CD4-positive, CD25-positive, alpha-beta regulatory T cell (primary cell): ENCODE data around the gene TRIM7. TPM values are rescaled to one million over a fixed set of nuclear protein-coding genes. Genes with fewer than 3 reads are reported as not detected.
"Not testable (repeated sequence)": the region's sequence is repeated elsewhere in the genome, so short reads cannot be mapped to it uniquely, and the experiment has no call there.

Source experiments
- ATAC-seq, 2 donors: fragments of 150-1000 bp; cut with Tn5 transposase; one replicate each; pipeline ENCODE4 v1.10.0; 2021; ENCODE audit warnings: low read depth in 2 of 2, moderate number of reproducible peaks in 2 of 2, moderate library complexity in 1 of 2
- DNase-seq, 3 donors: peaks; one replicate each; pipeline versions ENCODE4 v3.0.0 to v3.0.0-alpha.2; 2012 to 2022; ENCODE audit warnings: mixed read lengths in 1 of 3
- H3K27ac ChIP-seq: one replicate; pipeline ENCODE4 v1.7.0; 2013; ENCODE audit warnings: mild to moderate bottlenecking, low read length; ENCODE audit not compliant: insufficient read depth, poor library complexity, severe bottlenecking
- H3K27me3 ChIP-seq: one replicate; pipeline ENCODE4 v1.7.0; 2013; ENCODE audit warnings: low read length; ENCODE audit not compliant: control insufficient read depth, insufficient read depth
- H3K36me3 ChIP-seq: one replicate; pipeline ENCODE4 v1.7.0; 2013; ENCODE audit warnings: mild to moderate bottlenecking, low read length, moderate library complexity; ENCODE audit not compliant: control insufficient read depth, insufficient read depth
- H3K4me1 ChIP-seq: 2 replicates; pipeline ENCODE4 v1.7.0; 2013; ENCODE audit warnings: mild to moderate bottlenecking, low read length; ENCODE audit not compliant: insufficient read depth, control insufficient read depth, poor library complexity, severe bottlenecking
- H3K4me3 ChIP-seq: one replicate; pipeline ENCODE4 v1.7.0; 2013; ENCODE audit warnings: low read depth, mild to moderate bottlenecking, low read length, moderate library complexity
- H3K9me3 ChIP-seq, 2 experiments: 1 replicate in 1 of 2; 2 replicates in 1 of 2; pipeline ENCODE4 v1.7.0; 2013; ENCODE audit warnings: low read length in 2 of 2, mild to moderate bottlenecking in 1 of 2, moderate library complexity in 1 of 2; ENCODE audit not compliant: control insufficient read depth in 2 of 2
- H3K27ac Mint-ChIP-seq, 3 donors: one replicate each; pipeline ENCODE4 v1.8.0; 2020 to 2022; ENCODE audit warnings: mild to moderate bottlenecking in 3 of 3, mixed read lengths in 3 of 3, moderate library complexity in 2 of 3
- H3K27me3 Mint-ChIP-seq: one replicate; pipeline ENCODE4 v1.8.0; 2022; ENCODE audit warnings: mild to moderate bottlenecking, mixed read lengths
- H3K36me3 Mint-ChIP-seq: one replicate; pipeline ENCODE4 v1.8.0; 2020; ENCODE audit warnings: mixed read lengths
- H3K4me1 Mint-ChIP-seq, 4 donors: one replicate each; pipeline ENCODE4 v1.8.0; 2020 to 2022; ENCODE audit warnings: mixed read lengths in 4 of 4, mild to moderate bottlenecking in 1 of 4
- H3K4me3 Mint-ChIP-seq, 4 donors: one replicate each; pipeline ENCODE4 v1.8.0; 2020 to 2022; ENCODE audit warnings: mild to moderate bottlenecking in 4 of 4, mixed read lengths in 4 of 4, moderate library complexity in 3 of 4
- H3K9me3 Mint-ChIP-seq, 7 donors: one replicate each; pipeline ENCODE4 v1.8.0; 2020 to 2022; ENCODE audit warnings: mixed read lengths in 7 of 7, mild to moderate bottlenecking in 3 of 7, moderate library complexity in 2 of 7
- polyA plus RNA-seq, 4 donors: library from polyadenylated mRNA; unstranded; fragments of 300-500 nt; fragmentation: Illumina TruSeq; gene quantifications; one replicate each; pipeline ENCODE4 v1.2.3, GENCODE V29; 2021
- total RNA-seq: library from RNA; stranded (reverse); gene quantifications from one replicate; pipeline ENCODE4 v1.2.3, GENCODE V29; 2022

The TRIM7 gene
- total and polyA plus RNA-seq, 5 donors from 2014 or later = 0.16 to 0.72 (median 0.47) TPM; not detected in 2

GRCh38 chr5:181215997-181216989 lies 11.3 kb upstream of the TRIM7 start:
- Histone ChIP-seq H3K4me3 (peak overlapping the region; percentile 83), H3K27me3 (no peaks in the 10 kb centered on the region), H3K4me1 (peaks cover 17% of the 10 kb centered on the region), H3K27ac (peak overlapping the region; percentile 72), H3K9me3 (no peaks in the 10 kb centered on the region), H3K36me3 (no peaks in the 10 kb centered on the region)
- peak overlapping the region; percentile 83 to 93 (median 93) for H3K27ac Mint-ChIP-seq
- peaks cover 14 to 42% (median 16%) of the 10 kb centered on the region in 4 donors for H3K4me1 Mint-ChIP-seq
- H3K9me3 Mint-ChIP-seq = peaks cover 0 to 8% (median 0%) of the 10 kb centered on the region in 7 donors
- DNase-seq (peak; percentile 39 to 56 (median 55)), ATAC-seq (no peak)
- peak overlapping the region; percentile 80 to 99 (median 90) for H3K4me3 Mint-ChIP-seq
- H3K27me3 Mint-ChIP-seq = peaks cover 14% of the 10 kb centered on the region
- H3K36me3 Mint-ChIP-seq = peaks cover 4% of the 10 kb centered on the region

- H3K27me3 Mint-ChIP-seq = peaks cover 15% of the 10 kb centered on the region
- not testable (repeated sequence) for ATAC-seq, H3K36me3 ChIP-seq
Measured at GRCh38 chr5:181214249-181214648, 9.3 kb upstream of the TRIM7 start.

GRCh38 chr5:181212934-181213333 lies 7.9 kb upstream of the TRIM7 start:
- no peak for DNase-seq
- H3K4me3 Mint-ChIP-seq = peak overlapping the region in 1 of 4 donors; percentile 34
- H3K27ac Mint-ChIP-seq = no peak overlapping the region
- no peak for ATAC-seq
- H3K9me3 Mint-ChIP-seq = peaks cover 0 to 5% (median 0%) of the 10 kb centered on the region in 7 donors
- Histone ChIP-seq H3K27ac (no peak overlapping the region), H3K36me3 (no peaks in the 10 kb centered on the region), H3K9me3 (no peaks in the 10 kb centered on the region), H3K4me1 (peaks cover 16% of the 10 kb centered on the region), H3K4me3 (no peak overlapping the region), H3K27me3 (no peaks in the 10 kb centered on the region)
- H3K27me3 Mint-ChIP-seq = peaks cover 6% of the 10 kb centered on the region
- H3K36me3 Mint-ChIP-seq = peaks cover under 1% of the 10 kb centered on the region
- peaks cover 11 to 29% (median 15%) of the 10 kb centered on the region in 4 donors for H3K4me1 Mint-ChIP-seq

More at GRCh38 chr5:181214249-181214648, 9.3 kb upstream of the TRIM7 start:
- H3K4me1 Mint-ChIP-seq = peaks cover 10 to 31% (median 14%) of the 10 kb centered on the region in 4 donors
- not testable (repeated sequence) for H3K27ac Mint-ChIP-seq, H3K27ac ChIP-seq, H3K27me3 ChIP-seq, H3K9me3 Mint-ChIP-seq, H3K9me3 ChIP-seq, H3K4me3 ChIP-seq, DNase-seq, H3K36me3 Mint-ChIP-seq
- H3K4me3 Mint-ChIP-seq = peak overlapping the region in 1 of 4 donors; percentile 34
- H3K4me1 ChIP-seq = peaks cover 17% of the 10 kb centered on the region

- no peak overlapping the region for H3K27ac ChIP-seq
- H3K4me1 Mint-ChIP-seq = peaks cover 11 to 31% (median 19%) of the 10 kb centered on the region in 4 donors
- H3K4me1 ChIP-seq = peaks cover 16% of the 10 kb centered on the region
- H3K9me3 Mint-ChIP-seq = peaks cover 0 to 6% (median 0%) of the 10 kb centered on the region in 7 donors
- no peaks in the 10 kb centered on the region for H3K36me3 Mint-ChIP-seq
- ATAC-seq (no peak), DNase-seq (no peak)
- H3K4me3 ChIP-seq = no peak overlapping the region
- H3K27me3 ChIP-seq = no peaks in the 10 kb centered on the region
- peaks cover 12% of the 10 kb centered on the region for H3K27me3 Mint-ChIP-seq
- no peak overlapping the region for H3K4me3 Mint-ChIP-seq
- no peaks in the 10 kb centered on the region for H3K9me3 ChIP-seq
- H3K36me3 ChIP-seq = no peaks in the 10 kb centered on the region
- peak overlapping the region in 1 of 3 donors; percentile 57 for H3K27ac Mint-ChIP-seq
Measured at GRCh38 chr5:181212080-181212479, 7.1 kb upstream of the TRIM7 start.

- H3K27me3 Mint-ChIP-seq = peaks cover 20% of the 10 kb centered on the region
- no peak for DNase-seq
- H3K4me3 Mint-ChIP-seq = peak overlapping the region in 1 of 4 donors; percentile 8
- peaks cover 18 to 33% (median 24%) of the 10 kb centered on the region in 4 donors for H3K4me1 Mint-ChIP-seq
- Histone ChIP-seq H3K4me1 (peaks cover 19% of the 10 kb centered on the region), H3K9me3 (no peaks in the 10 kb centered on the region), H3K27me3 (peaks cover 3% of the 10 kb centered on the region), H3K4me3 (no peak overlapping the region), H3K36me3 (no peaks in the 10 kb centered on the region), H3K27ac (no peak overlapping the region)
- peaks cover 3% of the 10 kb centered on the region for H3K36me3 Mint-ChIP-seq
- no peak for ATAC-seq
- peaks cover 0 to 9% (median 1%) of the 10 kb centered on the region in 7 donors for H3K9me3 Mint-ChIP-seq
- H3K27ac Mint-ChIP-seq = no peak overlapping the region
Measured at GRCh38 chr5:181211208-181211607, 6.2 kb upstream of the TRIM7 start.

GRCh38 chr5:181210698-181211097 lies 5.7 kb upstream of the TRIM7 start:
- peaks cover 26% of the 10 kb centered on the region for H3K27me3 Mint-ChIP-seq
- H3K27ac Mint-ChIP-seq, H3K36me3 ChIP-seq, H3K36me3 Mint-ChIP-seq, H3K27ac ChIP-seq, DNase-seq, H3K4me3 ChIP-seq, H3K27me3 ChIP-seq, H3K9me3 ChIP-seq, H3K9me3 Mint-ChIP-seq, ATAC-seq: not testable (repeated sequence)
- H3K4me3 Mint-ChIP-seq = peak overlapping the region in 2 of 4 donors; percentile 8 to 47
- H3K4me1 Mint-ChIP-seq = peaks cover 18 to 36% (median 28%) of the 10 kb centered on the region in 4 donors
- H3K4me1 ChIP-seq = peaks cover 20% of the 10 kb centered on the region

GRCh38 chr5:181210148-181210547 lies 5.2 kb upstream of the TRIM7 start:
- H3K9me3 Mint-ChIP-seq, H3K4me3 Mint-ChIP-seq, H3K27ac Mint-ChIP-seq, DNase-seq, ATAC-seq, H3K4me3 ChIP-seq, H3K27me3 ChIP-seq, H3K27ac ChIP-seq, H3K36me3 ChIP-seq, H3K9me3 ChIP-seq, H3K36me3 Mint-ChIP-seq: not testable (repeated sequence)
- peaks cover 31% of the 10 kb centered on the region for H3K27me3 Mint-ChIP-seq
- peaks cover 18 to 39% (median 31%) of the 10 kb centered on the region in 4 donors for H3K4me1 Mint-ChIP-seq
- H3K4me1 ChIP-seq = peaks cover 25% of the 10 kb centered on the region
